ENCODE results near the gene AMOTL2. TPM values are rescaled to one million over a fixed set of nuclear protein-coding genes. Genes with fewer than 3 reads are reported as not detected.

AMOTL2 gene
- 100 to 1,000 TPM in 1 of 3 donors, 10 to 100 TPM in 2; 13.8 to 174 (median 45.0) TPM for polyA plus RNA-seq

GRCh38 chr3:134374105-134374790 is at the start of gene AMOTL2:
TSS of gene AMOTL2 (minus strand) at chr3:134374447. CDS start at chr3:134371433, 3,014 bp downstream.
- 0 to 1% (median 0%) methylated on average over 66 to 78 of the region's 78 CpGs for WGBS, 3 donors
- H3K27ac ChIP-seq (ENCODE audit: low read depth, low read length), result peak within 1 kb of the TSS; percentile 94

- WGBS, 3 donors, result 46 to 51% (median 48%) methylated on average over 2 of the region's 2 CpGs
- no peak overlapping the region for H3K27ac ChIP-seq (ENCODE audit: low read depth, low read length)
Observed at GRCh38 chr3:134423153-134423552, 48.9 kb upstream of the AMOTL2 start.

GRCh38 chr3:134419960-134420321 is 45.7 kb upstream of the AMOTL2 start:
- 69 to 88% (median 86%) methylated on average over 5 of the region's 5 CpGs for WGBS, 3 donors

GRCh38 chr3:134419214-134419959 is 45.1 kb upstream of the AMOTL2 start:
- WGBS, 3 donors, result 41 to 77% (median 69%) methylated on average over 5 of the region's 5 CpGs
- no peak overlapping the region for H3K27ac ChIP-seq (ENCODE audit: low read depth, low read length)

More at GRCh38 chr3:134419960-134420321, 45.7 kb upstream of the AMOTL2 start:
- H3K27ac ChIP-seq (ENCODE audit: low read depth, low read length), result no peak overlapping the region

- H3K27ac ChIP-seq (ENCODE audit: low read depth, low read length), result no peak overlapping the region
- 64 to 89% (median 77%) methylated on average over 1 of the region's 1 CpG for WGBS, 3 donors
Observed at GRCh38 chr3:134409041-134409440, 34.8 kb upstream of the AMOTL2 start.

GRCh38 chr3:134407239-134407625 is 33.0 kb upstream of the AMOTL2 start:
- H3K27ac ChIP-seq (ENCODE audit: low read depth, low read length), result no peak overlapping the region
- 75 to 85% (median 76%) methylated on average over 6 of the region's 6 CpGs for WGBS, 3 donors

- no peak overlapping the region for H3K27ac ChIP-seq (ENCODE audit: low read depth, low read length)
- 6 to 12% (median 7%) methylated on average over 64 of the region's 64 CpGs for WGBS, 3 donors
Observed at GRCh38 chr3:134406331-134407238, 32.3 kb upstream of the AMOTL2 start.

GRCh38 chr3:134404366-134404885 is 30.2 kb upstream of the AMOTL2 start:
- H3K27ac ChIP-seq (ENCODE audit: low read depth, low read length), result no peak overlapping the region
- WGBS, 3 donors, result 90 to 94% (median 94%) methylated on average over 4 of the region's 4 CpGs

GRCh38 chr3:134397755-134398154 is 23.5 kb upstream of the AMOTL2 start:
- 69 to 92% (median 88%) methylated on average over 7 of the region's 7 CpGs for WGBS, 3 donors
- no peak overlapping the region for H3K27ac ChIP-seq (ENCODE audit: low read depth, low read length)

GRCh38 chr3:134395103-134395502 is 20.9 kb upstream of the AMOTL2 start:
- H3K27ac ChIP-seq (ENCODE audit: low read depth, low read length), result no peak overlapping the region

GRCh38 chr3:134394380-134394779 is 20.1 kb upstream of the AMOTL2 start:
- WGBS, 3 donors, result 67 to 85% (median 70%) methylated on average over 4 of the region's 4 CpGs
- H3K27ac ChIP-seq (ENCODE audit: low read depth, low read length), result no peak overlapping the region

More at GRCh38 chr3:134395103-134395502, 20.9 kb upstream of the AMOTL2 start:
- 71 to 92% (median 89%) methylated on average over 1 of the region's 1 CpG for WGBS, 3 donors

GRCh38 chr3:134393074-134393473 is 18.8 kb upstream of the AMOTL2 start:
- H3K27ac ChIP-seq (ENCODE audit: low read depth, low read length), result no peak overlapping the region

GRCh38 chr3:134392336-134392983 is 18.2 kb upstream of the AMOTL2 start:
- no peak overlapping the region for H3K27ac ChIP-seq (ENCODE audit: low read depth, low read length)
- WGBS, 3 donors, result 30 to 43% (median 31%) methylated on average over 1 of the region's 1 CpG

More at GRCh38 chr3:134393074-134393473, 18.8 kb upstream of the AMOTL2 start:
- WGBS, 3 donors, result 28 to 72% (median 31%) methylated on average over 2 of the region's 2 CpGs

GRCh38 chr3:134389865-134390264 is 15.6 kb upstream of the AMOTL2 start:
- H3K27ac ChIP-seq (ENCODE audit: low read depth, low read length), result no peak overlapping the region
- 85 to 100% (median 96%) methylated on average over 1 of the region's 1 CpG for WGBS, 3 donors

GRCh38 chr3:134388788-134389485 is 14.7 kb upstream of the AMOTL2 start:
- H3K27ac ChIP-seq (ENCODE audit: low read depth, low read length), result no peak overlapping the region
- 68 to 73% (median 72%) methylated on average over 10 of the region's 10 CpGs for WGBS, 3 donors

- H3K27ac ChIP-seq (ENCODE audit: low read depth, low read length), result no peak overlapping the region
- 33 to 50% (median 50%) methylated on average over 1 of the region's 1 CpG for WGBS, 3 donors
Observed at GRCh38 chr3:134388292-134388691, 14.0 kb upstream of the AMOTL2 start.

GRCh38 chr3:134387293-134387692 is 13.0 kb upstream of the AMOTL2 start:
- no peak overlapping the region for H3K27ac ChIP-seq (ENCODE audit: low read depth, low read length)
- 80 to 95% (median 87%) methylated on average over 3 of the region's 3 CpGs for WGBS, 3 donors
